ENCODE measurements around the gene CDRT4. TPM values are rescaled to one million over a fixed set of nuclear protein-coding genes. Genes with fewer than 3 reads are reported as not detected.

Gene CDRT4
- total RNA-seq, 1 donor = 3.3 TPM

- Histone ChIP-seq H3K27ac (ENCODE audit: low read depth, low read length) (no peak overlapping the region), H3K9me3 (ENCODE audit: low read depth, low read length) (no peaks in the 10 kb centered on the region), H3K4me2 (ENCODE audit: insufficient read depth, low read length) (peak overlapping the region; percentile 57), H4K20me1 (ENCODE audit: insufficient read depth, low read length) (no peaks in the 10 kb centered on the region), H3K79me2 (ENCODE audit: insufficient read depth, low read length) (no peaks in the 10 kb centered on the region), H2AFZ (ENCODE audit: low read length) (peak overlapping the region; percentile 58), H3K4me3 (ENCODE audit: insufficient read depth, low read length) (no peak overlapping the region), H3K27me3 (ENCODE audit: insufficient read depth, low read length) (no peaks in the 10 kb centered on the region), H3K4me1 (ENCODE audit: insufficient read depth, low read length) (peaks cover 30% of the 10 kb centered on the region), H3K36me3 (ENCODE audit: insufficient read depth, low read length) (no peaks in the 10 kb centered on the region)
- DNase-seq (ENCODE audit: insufficient read length, low spot score, missing footprints) = no peak
- no peak for TF ChIP-seq CTCF (IDR thresholded peaks at IDR 0.05; ENCODE audit: extremely low read depth, low read depth, low read length)
Measured at GRCh38 chr17:15399443-15399842, 68.0 kb downstream of the CDRT4 start.

GRCh38 chr17:15398736-15399331 is 68.6 kb downstream of the CDRT4 start:
- DNase-seq (ENCODE audit: insufficient read length, low spot score, missing footprints) = peak; percentile 81
- Histone ChIP-seq H2AFZ (ENCODE audit: low read length) (peak overlapping the region; percentile 58), H3K9me3 (ENCODE audit: low read depth, low read length) (no peaks in the 10 kb centered on the region), H3K4me1 (ENCODE audit: insufficient read depth, low read length) (peaks cover 26% of the 10 kb centered on the region), H3K4me3 (ENCODE audit: insufficient read depth, low read length) (peak overlapping the region; percentile 29), H3K27me3 (ENCODE audit: insufficient read depth, low read length) (no peaks in the 10 kb centered on the region), H3K36me3 (ENCODE audit: insufficient read depth, low read length) (no peaks in the 10 kb centered on the region), H4K20me1 (ENCODE audit: insufficient read depth, low read length) (no peaks in the 10 kb centered on the region), H3K79me2 (ENCODE audit: insufficient read depth, low read length) (no peaks in the 10 kb centered on the region), H3K4me2 (ENCODE audit: insufficient read depth, low read length) (peak overlapping the region; percentile 57), H3K27ac (ENCODE audit: low read depth, low read length) (peak overlapping the region; percentile 23)
- no peak for TF ChIP-seq CTCF (IDR thresholded peaks at IDR 0.05; ENCODE audit: extremely low read depth, low read depth, low read length)

GRCh38 chr17:15398291-15398690 is 69.1 kb downstream of the CDRT4 start:
- DNase-seq (ENCODE audit: insufficient read length, low spot score, missing footprints) = no peak
- H2AFZ ChIP-seq (ENCODE audit: low read length) = peak overlapping the region; percentile 58
- no peak for TF ChIP-seq CTCF (IDR thresholded peaks at IDR 0.05; ENCODE audit: extremely low read depth, low read depth, low read length)
- peak overlapping the region; percentile 57 for H3K4me2 ChIP-seq (ENCODE audit: insufficient read depth, low read length)
- peak overlapping the region; percentile 29 for H3K4me3 ChIP-seq (ENCODE audit: insufficient read depth, low read length)
- no peaks in the 10 kb centered on the region for H4K20me1 ChIP-seq (ENCODE audit: insufficient read depth, low read length)
- H3K79me2 ChIP-seq (ENCODE audit: insufficient read depth, low read length) = no peaks in the 10 kb centered on the region
- no peaks in the 10 kb centered on the region for H3K9me3 ChIP-seq (ENCODE audit: low read depth, low read length)
- peaks cover 20% of the 10 kb centered on the region for H3K4me1 ChIP-seq (ENCODE audit: insufficient read depth, low read length)
- H3K36me3 ChIP-seq (ENCODE audit: insufficient read depth, low read length) = no peaks in the 10 kb centered on the region
- H3K27ac ChIP-seq (ENCODE audit: low read depth, low read length) = no peak overlapping the region
- H3K27me3 ChIP-seq (ENCODE audit: insufficient read depth, low read length) = no peaks in the 10 kb centered on the region

GRCh38 chr17:15397620-15398019 is 69.8 kb downstream of the CDRT4 start:
- no peaks in the 10 kb centered on the region for H3K36me3 ChIP-seq (ENCODE audit: insufficient read depth, low read length)
- peaks cover 21% of the 10 kb centered on the region for H3K4me1 ChIP-seq (ENCODE audit: insufficient read depth, low read length)
- no peak for TF ChIP-seq CTCF (IDR thresholded peaks at IDR 0.05; ENCODE audit: extremely low read depth, low read depth, low read length)
- no peak overlapping the region for H3K27ac ChIP-seq (ENCODE audit: low read depth, low read length)
- no peaks in the 10 kb centered on the region for H3K79me2 ChIP-seq (ENCODE audit: insufficient read depth, low read length)
- H3K27me3 ChIP-seq (ENCODE audit: insufficient read depth, low read length) = no peaks in the 10 kb centered on the region
- no peaks in the 10 kb centered on the region for H4K20me1 ChIP-seq (ENCODE audit: insufficient read depth, low read length)
- H3K4me2 ChIP-seq (ENCODE audit: insufficient read depth, low read length) = no peak overlapping the region
- no peaks in the 10 kb centered on the region for H3K9me3 ChIP-seq (ENCODE audit: low read depth, low read length)
- no peak overlapping the region for H2AFZ ChIP-seq (ENCODE audit: low read length)
- no peak for DNase-seq (ENCODE audit: insufficient read length, low spot score, missing footprints)
- H3K4me3 ChIP-seq (ENCODE audit: insufficient read depth, low read length) = no peak overlapping the region

Data from osteoblast (primary cell).